Measurements from ENCODE around the gene PDLIM7. TPM values are rescaled to one million over a fixed set of nuclear protein-coding genes. Genes with fewer than 3 reads are reported as not detected.

Gene PDLIM7
- total and polyA plus RNA-seq, 4 donors: 184 to 1,248 (median 620) TPM

DNA sequence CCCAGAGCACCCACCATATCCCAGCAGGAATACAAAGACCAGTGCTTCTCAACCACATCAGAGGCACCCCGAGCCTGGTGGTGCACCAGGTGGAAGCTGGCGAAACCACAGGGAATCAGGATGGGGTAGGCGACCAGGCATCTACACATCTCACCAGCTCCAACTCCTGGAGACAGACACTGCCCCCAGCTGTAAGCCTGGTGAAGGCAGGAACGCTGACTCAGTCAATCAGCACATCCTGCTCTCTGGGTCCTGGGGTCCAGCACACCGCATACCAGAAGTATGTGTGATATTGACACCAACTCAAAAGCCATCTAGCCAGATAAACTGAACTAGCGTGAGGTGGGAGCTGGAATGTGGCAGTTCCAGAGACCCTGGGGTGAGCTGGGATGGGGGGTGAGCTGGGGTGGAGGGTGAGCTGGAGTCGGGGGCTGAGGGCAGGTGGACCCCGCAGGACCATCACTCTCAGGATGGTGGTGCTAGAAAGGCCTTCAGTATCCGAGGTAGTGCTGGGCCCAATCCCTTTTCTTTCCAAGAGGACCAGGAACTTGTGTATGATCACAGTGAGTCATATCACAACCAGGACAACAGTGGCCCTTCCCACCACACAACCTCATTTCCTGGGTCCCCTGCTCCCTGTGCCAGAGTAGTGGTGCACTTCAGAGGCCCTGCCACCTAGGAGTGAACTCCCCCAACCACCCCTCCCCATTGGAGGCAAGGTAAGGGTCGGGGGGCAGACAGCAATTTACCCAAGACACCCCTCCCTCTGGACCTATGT lies 26.5 kb downstream of the PDLIM7 start:
- Histone ChIP-seq H3K9me3 (ENCODE audit: control insufficient read depth, low read length) (no peaks in the 10 kb centered on the region), H3K27me3 (ENCODE audit: control insufficient read depth in 1 of 2, insufficient read depth in 2 of 2, low read length in 1 of 2) (no peaks in the 10 kb centered on the region), H3K27ac (ENCODE audit: low read depth in 1 of 2, low read length in 2 of 2) (no peak overlapping the region), H3K4me3 (ENCODE audit: low read length in 2 of 2) (no peak overlapping the region), H3K4me1 (ENCODE audit: control insufficient read depth in 1 of 2, insufficient read depth in 2 of 2, low read length in 2 of 2) (no peaks in the 10 kb centered on the region), H3K36me3 (ENCODE audit: control insufficient read depth in 1 of 2, insufficient read depth in 2 of 2, low read length in 1 of 2) (peaks cover 0 to 3% of the 10 kb centered on the region in 2 donors)
- 63 to 73% methylated on average over 10 of the region's 10 CpGs for WGBS, 2 donors
- no peak for ATAC-seq (ENCODE audit: low FRiP score)
- DNase-seq: no peak
- intact Hi-C loops (cut with DNase I): no loop called here

DNA sequence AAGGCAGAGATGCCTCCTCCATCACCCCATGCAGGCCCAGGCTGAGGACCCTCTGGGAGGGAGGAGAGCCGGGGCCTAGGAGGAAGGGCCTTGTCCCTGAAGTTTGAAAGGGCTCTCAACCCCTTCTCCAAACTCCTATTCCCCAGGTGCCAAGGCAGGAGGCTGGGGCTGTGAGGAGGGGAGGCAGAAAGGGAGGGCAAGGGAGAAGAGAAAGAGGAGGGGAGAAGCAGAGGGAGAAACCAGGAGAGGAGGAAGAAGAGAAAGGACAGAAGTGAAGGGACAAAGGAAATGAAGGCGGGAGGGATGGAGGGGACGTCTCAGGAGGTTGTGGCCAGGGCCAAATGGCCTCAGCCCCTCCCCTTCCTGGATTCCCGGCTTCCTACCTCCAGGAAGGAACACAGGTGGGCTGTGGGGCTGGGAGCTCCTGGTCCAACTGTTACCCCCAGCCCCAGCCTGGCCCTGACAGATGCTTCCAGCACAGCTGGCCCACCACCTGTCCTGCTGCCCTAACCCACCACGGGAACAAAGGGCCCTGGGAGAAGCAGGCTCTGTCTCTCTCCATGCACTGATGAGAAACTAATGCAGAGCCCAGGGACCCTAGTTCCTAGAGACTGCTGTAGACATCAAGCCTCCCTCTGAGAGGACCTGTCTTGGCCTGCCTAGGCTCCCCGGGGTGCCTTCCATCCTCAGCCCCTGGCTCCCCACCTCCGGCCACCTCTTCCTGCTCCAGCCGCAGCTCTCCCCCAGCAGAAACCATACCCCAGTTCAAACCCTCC lies 27.5 kb downstream of the PDLIM7 start:
- Histone ChIP-seq H3K4me1 (ENCODE audit: control insufficient read depth in 1 of 2, insufficient read depth in 2 of 2, low read length in 2 of 2) (no peaks in the 10 kb centered on the region), H3K27me3 (ENCODE audit: control insufficient read depth in 1 of 2, insufficient read depth in 2 of 2, low read length in 1 of 2) (no peaks in the 10 kb centered on the region), H3K9me3 (ENCODE audit: control insufficient read depth, low read length) (no peaks in the 10 kb centered on the region), H3K36me3 (ENCODE audit: control insufficient read depth in 1 of 2, insufficient read depth in 2 of 2, low read length in 1 of 2) (peaks cover 0 to 4% of the 10 kb centered on the region in 2 donors), H3K4me3 (ENCODE audit: low read length in 2 of 2) (no peak overlapping the region), H3K27ac (ENCODE audit: low read depth in 1 of 2, low read length in 2 of 2) (no peak overlapping the region)
- WGBS, 2 donors: 51 to 53% methylated on average over 8 of the region's 8 CpGs
- no peak for DNase-seq
- no peak for ATAC-seq (ENCODE audit: low FRiP score)
- intact Hi-C loops (cut with DNase I): no loop called here

DNA sequence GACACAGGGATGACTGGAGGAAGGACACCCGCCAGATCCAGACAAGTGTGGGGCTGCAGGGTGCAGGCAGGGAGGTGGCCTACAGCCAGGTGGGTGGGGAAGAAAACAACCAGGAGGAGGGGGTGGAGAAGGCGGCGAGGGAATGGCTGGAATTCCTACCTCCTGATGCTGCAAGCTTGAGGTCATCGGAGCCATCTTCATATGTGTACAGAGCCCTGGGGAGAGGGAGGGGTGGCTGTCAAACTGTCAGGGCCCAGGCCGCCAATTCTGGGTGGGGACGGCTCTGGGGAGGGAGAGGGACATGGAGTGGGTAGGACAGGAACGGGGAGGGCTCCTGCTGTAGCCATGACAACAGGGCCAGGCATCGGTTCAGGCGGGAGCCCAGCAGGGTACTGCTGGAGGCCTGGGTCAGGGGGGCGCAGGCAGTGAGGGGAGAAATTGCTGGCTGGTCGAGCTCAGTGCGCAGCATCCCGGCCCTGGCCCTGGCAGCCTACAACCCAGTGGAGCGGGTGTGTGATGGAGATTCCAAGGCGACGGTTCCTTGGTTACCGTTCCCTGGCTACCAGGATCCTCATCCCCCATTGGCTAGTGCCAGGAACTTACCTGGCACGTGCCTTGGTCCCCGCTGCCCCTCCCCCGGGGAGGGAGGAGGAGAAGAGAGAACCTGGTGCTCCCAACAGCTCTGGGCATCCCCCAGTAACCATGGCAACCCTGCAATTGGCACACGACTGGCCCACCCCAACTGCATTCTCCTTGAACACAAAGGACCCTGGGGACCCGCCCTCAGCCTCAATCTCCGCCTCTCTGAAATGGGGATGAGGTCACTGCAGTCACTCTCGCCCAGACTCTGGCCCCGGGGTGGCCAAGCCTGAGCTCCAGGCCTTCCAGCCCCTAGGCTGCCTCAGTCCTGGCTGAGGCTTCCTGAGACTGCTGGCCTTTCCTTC lies 28.4 kb downstream of the PDLIM7 start:
- intact Hi-C loops (cut with DNase I): no loop called here
- Histone ChIP-seq H3K36me3 (ENCODE audit: control insufficient read depth in 1 of 2, insufficient read depth in 2 of 2, low read length in 1 of 2) (peaks cover 0 to 4% of the 10 kb centered on the region in 2 donors), H3K27me3 (ENCODE audit: control insufficient read depth in 1 of 2, insufficient read depth in 2 of 2, low read length in 1 of 2) (no peaks in the 10 kb centered on the region), H3K9me3 (ENCODE audit: control insufficient read depth, low read length) (no peaks in the 10 kb centered on the region), H3K27ac (ENCODE audit: low read depth in 1 of 2, low read length in 2 of 2) (peak overlapping the region in 1 of 2 donors; percentile 9), H3K4me1 (ENCODE audit: control insufficient read depth in 1 of 2, insufficient read depth in 2 of 2, low read length in 2 of 2) (no peaks in the 10 kb centered on the region), H3K4me3 (ENCODE audit: low read length in 2 of 2) (no peak overlapping the region)
- 24 to 39% methylated on average over 24 to 25 of the region's 25 CpGs for WGBS, 2 donors
- DNase-seq (peak in 1 of 2 donors; percentile 83), ATAC-seq (ENCODE audit: low FRiP score) (peak; percentile 55)

- H3K9me3 ChIP-seq (ENCODE audit: control insufficient read depth, low read length): no peaks in the 10 kb centered on the region
- H3K4me1 ChIP-seq (ENCODE audit: control insufficient read depth in 1 of 2, insufficient read depth in 2 of 2, low read length in 2 of 2): no peaks in the 10 kb centered on the region
- DNase-seq (no peak), ATAC-seq (ENCODE audit: low FRiP score) (no peak)
- peaks cover 0 to 4% of the 10 kb centered on the region in 2 donors for H3K36me3 ChIP-seq (ENCODE audit: control insufficient read depth in 1 of 2, insufficient read depth in 2 of 2, low read length in 1 of 2)
- no peak overlapping the region for H3K4me3 ChIP-seq (ENCODE audit: low read length in 2 of 2)
- no peak overlapping the region for H3K27ac ChIP-seq (ENCODE audit: low read depth in 1 of 2, low read length in 2 of 2)
- H3K27me3 ChIP-seq (ENCODE audit: control insufficient read depth in 1 of 2, insufficient read depth in 2 of 2, low read length in 1 of 2): no peaks in the 10 kb centered on the region
- 91 to 94% methylated on average over 2 of the region's 2 CpGs for WGBS, 2 donors
- intact Hi-C loops (cut with DNase I): no loop called here
These were observed 29.1 kb downstream of the PDLIM7 start for GRCh38 chr5:177468329-177468684.

GRCh38 chr5:177467436-177467835 lies 30.0 kb downstream of the PDLIM7 start:
- intact Hi-C loops (cut with DNase I): no loop called here
- ATAC-seq (ENCODE audit: low FRiP score): no peak
- peaks cover 0 to 4% of the 10 kb centered on the region in 2 donors for H3K36me3 ChIP-seq (ENCODE audit: control insufficient read depth in 1 of 2, insufficient read depth in 2 of 2, low read length in 1 of 2)

DNA sequence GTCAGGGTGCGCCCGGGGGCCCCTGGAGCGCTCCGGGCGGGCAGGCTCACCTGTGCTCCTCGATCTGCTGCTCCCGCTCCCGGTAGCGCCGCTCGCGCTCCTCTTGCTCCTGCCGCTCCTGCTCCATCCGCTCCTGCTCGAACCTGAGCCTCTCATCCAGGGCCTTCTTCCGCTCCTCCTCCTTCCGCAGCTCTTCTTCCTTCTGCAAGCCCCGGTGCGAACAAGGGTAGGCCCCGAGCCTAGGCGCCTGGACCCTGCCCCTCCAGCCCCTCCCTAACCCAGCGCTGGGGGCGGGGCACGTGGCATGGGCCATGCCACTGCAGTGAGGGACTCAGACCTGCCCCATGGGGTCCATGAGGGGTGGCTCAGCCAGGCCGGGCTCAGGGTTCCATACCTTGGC lies 30.5 kb downstream of the PDLIM7 start:
- ATAC-seq (ENCODE audit: low FRiP score) (no peak), DNase-seq (no peak)
- no peak overlapping the region for H3K27ac ChIP-seq (ENCODE audit: low read depth in 1 of 2, low read length in 2 of 2)
- no peak overlapping the region for H3K4me3 ChIP-seq (ENCODE audit: low read length in 2 of 2)
- peaks cover 0 to 4% of the 10 kb centered on the region in 2 donors for H3K36me3 ChIP-seq (ENCODE audit: control insufficient read depth in 1 of 2, insufficient read depth in 2 of 2, low read length in 1 of 2)
- WGBS, 2 donors: 96 to 98% methylated on average over 25 of the region's 25 CpGs
- intact Hi-C loops (cut with DNase I): no loop called here
- no peaks in the 10 kb centered on the region for H3K4me1 ChIP-seq (ENCODE audit: control insufficient read depth in 1 of 2, insufficient read depth in 2 of 2, low read length in 2 of 2)
- no peaks in the 10 kb centered on the region for H3K27me3 ChIP-seq (ENCODE audit: control insufficient read depth in 1 of 2, insufficient read depth in 2 of 2, low read length in 1 of 2)
- H3K9me3 ChIP-seq (ENCODE audit: control insufficient read depth, low read length): no peaks in the 10 kb centered on the region

More at GRCh38 chr5:177467436-177467835, 30.0 kb downstream of the PDLIM7 start:
- H3K4me3 ChIP-seq (ENCODE audit: low read length in 2 of 2): no peak overlapping the region
- no peaks in the 10 kb centered on the region for H3K27me3 ChIP-seq (ENCODE audit: control insufficient read depth in 1 of 2, insufficient read depth in 2 of 2, low read length in 1 of 2)
- H3K4me1 ChIP-seq (ENCODE audit: control insufficient read depth in 1 of 2, insufficient read depth in 2 of 2, low read length in 2 of 2): no peaks in the 10 kb centered on the region
- DNase-seq: no peak
- no peaks in the 10 kb centered on the region for H3K9me3 ChIP-seq (ENCODE audit: control insufficient read depth, low read length)
- H3K27ac ChIP-seq (ENCODE audit: low read depth in 1 of 2, low read length in 2 of 2): no peak overlapping the region
- 93 to 94% methylated on average over 31 of the region's 31 CpGs for WGBS, 2 donors

GRCh38 chr5:177465044-177465443 lies 32.4 kb downstream of the PDLIM7 start:
- DNase-seq (no peak), ATAC-seq (ENCODE audit: low FRiP score) (no peak)
- H3K27ac ChIP-seq (ENCODE audit: low read depth in 1 of 2, low read length in 2 of 2): no peak overlapping the region
- no peak overlapping the region for H3K4me3 ChIP-seq (ENCODE audit: low read length in 2 of 2)
- H3K4me1 ChIP-seq (ENCODE audit: control insufficient read depth in 1 of 2, insufficient read depth in 2 of 2, low read length in 2 of 2): no peaks in the 10 kb centered on the region
- peaks cover 0 to 4% of the 10 kb centered on the region in 2 donors for H3K36me3 ChIP-seq (ENCODE audit: control insufficient read depth in 1 of 2, insufficient read depth in 2 of 2, low read length in 1 of 2)
- no peaks in the 10 kb centered on the region for H3K27me3 ChIP-seq (ENCODE audit: control insufficient read depth in 1 of 2, insufficient read depth in 2 of 2, low read length in 1 of 2)
- no peaks in the 10 kb centered on the region for H3K9me3 ChIP-seq (ENCODE audit: control insufficient read depth, low read length)
- intact Hi-C loops (cut with DNase I): no loop called here
- 98 to 99% methylated on average over 11 of the region's 11 CpGs for WGBS, 2 donors

GRCh38 chr5:177462021-177462670 lies 35.3 kb downstream of the PDLIM7 start:
- Histone ChIP-seq H3K27ac (ENCODE audit: low read depth in 1 of 2, low read length in 2 of 2) (no peak overlapping the region), H3K4me1 (ENCODE audit: control insufficient read depth in 1 of 2, insufficient read depth in 2 of 2, low read length in 2 of 2) (no peaks in the 10 kb centered on the region)
- 85 to 86% methylated on average over 27 of the region's 27 CpGs for WGBS, 2 donors

More at GRCh38 chr5:177462021-177462670, 35.3 kb downstream of the PDLIM7 start:
- DNase-seq (no peak), ATAC-seq (ENCODE audit: low FRiP score) (no peak)
- H3K36me3 ChIP-seq (ENCODE audit: control insufficient read depth in 1 of 2, insufficient read depth in 2 of 2, low read length in 1 of 2): peaks cover 0 to 8% of the 10 kb centered on the region in 2 donors
- intact Hi-C loops (cut with DNase I): no loop called here
- H3K4me3 ChIP-seq (ENCODE audit: low read length in 2 of 2): no peak overlapping the region
- H3K9me3 ChIP-seq (ENCODE audit: control insufficient read depth, low read length): no peaks in the 10 kb centered on the region
- no peaks in the 10 kb centered on the region for H3K27me3 ChIP-seq (ENCODE audit: control insufficient read depth in 1 of 2, insufficient read depth in 2 of 2, low read length in 1 of 2)
